ENCODE data around the gene INSIG1.

Gene INSIG1

DNA sequence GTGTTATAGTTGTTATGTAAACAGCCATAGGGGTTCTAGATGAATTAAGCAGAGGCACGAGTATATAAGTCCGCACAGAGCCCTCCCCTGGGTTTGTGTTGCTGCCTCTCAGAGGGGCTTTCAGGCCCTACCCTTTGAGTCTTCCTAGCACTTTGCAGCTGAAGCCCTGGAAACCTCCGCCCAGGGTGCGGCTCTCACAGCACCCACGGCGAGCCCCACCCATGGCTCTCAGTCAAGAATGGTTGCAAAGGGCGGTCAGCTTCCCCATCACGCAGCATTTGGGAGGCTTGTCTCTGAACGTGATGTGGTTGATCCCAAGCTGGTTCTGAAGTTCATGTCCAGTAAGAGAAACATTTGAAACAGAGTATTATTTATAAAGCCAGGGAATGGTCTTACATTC lies 18.8 kb upstream of the INSIG1 start:
- Histone ChIP-seq H3K27me3 (ENCODE audit: low read depth, low read length) (no peaks in the 10 kb centered on the region), H3K4me1 (ENCODE audit: control insufficient read depth in 1 of 2, insufficient read depth in 2 of 2, low read length in 2 of 2) (no peaks in the 10 kb centered on the region), H3K9me3 (ENCODE audit: control insufficient read depth in 1 of 2, low read length in 2 of 2) (no peaks in the 10 kb centered on the region), H3K36me3 (ENCODE audit: control insufficient read depth in 1 of 2, insufficient read depth in 2 of 2, low read length in 2 of 2) (no peaks in the 10 kb centered on the region), H3K27ac (ENCODE audit: low read length) (no peak overlapping the region), H3K4me3 (ENCODE audit: low read depth in 1 of 2, low read length in 2 of 2) (no peak overlapping the region)

DNA sequence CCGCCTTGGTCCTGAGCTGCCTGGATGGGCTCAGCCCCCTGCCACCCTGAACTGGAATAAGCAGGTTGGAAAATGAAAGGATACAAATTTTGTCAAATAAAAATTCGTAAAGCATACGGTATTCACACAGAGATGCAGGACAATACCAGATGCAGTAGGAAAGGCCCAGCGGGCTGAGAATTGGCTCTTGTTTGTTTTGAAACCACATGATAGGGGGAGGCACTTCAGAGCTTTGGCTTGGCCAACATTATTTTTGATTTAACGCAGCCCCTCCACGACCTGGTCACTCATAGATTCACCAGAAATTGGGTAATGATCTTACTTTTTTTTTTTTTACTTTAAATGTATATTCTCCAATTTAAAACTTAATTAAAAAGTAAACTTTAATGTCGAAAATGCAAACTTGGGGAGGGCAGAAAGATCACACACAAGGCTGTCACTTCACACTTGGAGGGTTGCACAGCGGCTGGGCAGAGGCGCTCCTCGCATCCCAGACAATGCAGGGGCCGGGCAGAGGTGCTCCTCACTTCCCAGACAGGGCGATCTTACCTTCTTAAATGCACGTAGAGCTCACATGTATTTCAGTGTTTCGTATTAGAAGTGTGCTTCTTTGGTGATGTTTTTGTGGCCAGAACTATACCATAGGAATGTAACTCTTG lies 17.8 kb upstream of the INSIG1 start:
- H3K27ac ChIP-seq (ENCODE audit: low read length) = no peak overlapping the region
- H3K9me3 ChIP-seq (ENCODE audit: control insufficient read depth in 1 of 2, low read length in 2 of 2) = no peaks in the 10 kb centered on the region
- no peak overlapping the region for H3K4me3 ChIP-seq (ENCODE audit: low read depth in 1 of 2, low read length in 2 of 2)
- no peaks in the 10 kb centered on the region for H3K36me3 ChIP-seq (ENCODE audit: control insufficient read depth in 1 of 2, insufficient read depth in 2 of 2, low read length in 2 of 2)
- no peaks in the 10 kb centered on the region for H3K4me1 ChIP-seq (ENCODE audit: control insufficient read depth in 1 of 2, insufficient read depth in 2 of 2, low read length in 2 of 2)
- H3K27me3 ChIP-seq (ENCODE audit: low read depth, low read length) = no peaks in the 10 kb centered on the region

DNA sequence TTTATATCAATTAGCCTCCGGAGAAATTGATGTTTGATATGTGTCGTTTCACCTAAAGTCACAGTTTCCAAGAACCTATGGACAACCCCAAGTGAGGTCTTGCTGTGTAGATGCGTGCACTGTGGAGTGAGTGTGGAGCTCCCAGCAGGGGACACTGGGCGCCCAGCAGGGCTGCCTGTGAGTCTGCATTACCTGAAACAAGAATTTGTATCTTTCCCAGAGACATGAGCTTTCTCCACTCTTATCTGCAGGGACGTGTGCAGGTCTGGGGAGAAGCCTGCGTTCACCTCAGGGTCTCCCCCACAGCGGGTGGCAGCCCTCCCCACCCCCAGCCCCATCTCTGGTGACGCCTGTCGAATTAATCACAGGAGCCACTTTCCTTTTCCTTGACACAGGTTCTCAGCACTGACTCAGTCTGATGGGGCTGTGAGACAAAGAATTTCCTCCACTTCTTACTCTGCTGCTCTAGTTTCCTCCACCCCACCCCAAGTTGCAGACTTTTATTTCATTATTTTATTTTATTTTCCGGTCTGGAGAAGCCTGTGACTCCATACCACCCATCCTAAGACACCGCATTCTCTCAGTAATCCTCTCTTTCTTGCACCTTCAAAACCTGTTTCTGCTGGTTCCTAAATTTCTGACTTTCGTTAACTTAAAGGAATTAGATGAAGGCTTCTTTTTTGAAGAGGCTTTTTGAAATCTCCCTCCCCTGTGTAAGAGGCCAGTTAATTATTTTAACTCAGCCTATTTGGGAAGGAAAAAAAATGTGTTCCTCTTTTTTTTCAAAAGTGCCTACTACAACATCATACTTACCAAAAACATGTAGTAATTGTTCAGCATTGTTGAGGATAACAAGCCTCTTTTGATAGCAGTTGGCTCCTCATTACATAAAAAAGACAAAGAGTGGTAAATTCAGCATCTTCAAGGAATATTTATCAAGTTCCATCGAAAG lies 17.0 kb upstream of the INSIG1 start:
- H3K4me1 ChIP-seq (ENCODE audit: control insufficient read depth in 1 of 2, insufficient read depth in 2 of 2, low read length in 2 of 2) = no peaks in the 10 kb centered on the region
- H3K36me3 ChIP-seq (ENCODE audit: control insufficient read depth in 1 of 2, insufficient read depth in 2 of 2, low read length in 2 of 2) = no peaks in the 10 kb centered on the region
- no peaks in the 10 kb centered on the region for H3K9me3 ChIP-seq (ENCODE audit: control insufficient read depth in 1 of 2, low read length in 2 of 2)
- H3K27ac ChIP-seq (ENCODE audit: low read length) = no peak overlapping the region
- no peak overlapping the region for H3K4me3 ChIP-seq (ENCODE audit: low read depth in 1 of 2, low read length in 2 of 2)
- H3K27me3 ChIP-seq (ENCODE audit: low read depth, low read length) = no peaks in the 10 kb centered on the region

GRCh38 chr7:155281398-155281969 lies 16.2 kb upstream of the INSIG1 start:
- H3K27me3 ChIP-seq (ENCODE audit: low read depth, low read length) = no peaks in the 10 kb centered on the region
- no peaks in the 10 kb centered on the region for H3K9me3 ChIP-seq (ENCODE audit: control insufficient read depth in 1 of 2, low read length in 2 of 2)
- no peaks in the 10 kb centered on the region for H3K36me3 ChIP-seq (ENCODE audit: control insufficient read depth in 1 of 2, insufficient read depth in 2 of 2, low read length in 2 of 2)
- no peak overlapping the region for H3K4me3 ChIP-seq (ENCODE audit: low read depth in 1 of 2, low read length in 2 of 2)
- no peaks in the 10 kb centered on the region for H3K4me1 ChIP-seq (ENCODE audit: control insufficient read depth in 1 of 2, insufficient read depth in 2 of 2, low read length in 2 of 2)
- no peak overlapping the region for H3K27ac ChIP-seq (ENCODE audit: low read length)

DNA sequence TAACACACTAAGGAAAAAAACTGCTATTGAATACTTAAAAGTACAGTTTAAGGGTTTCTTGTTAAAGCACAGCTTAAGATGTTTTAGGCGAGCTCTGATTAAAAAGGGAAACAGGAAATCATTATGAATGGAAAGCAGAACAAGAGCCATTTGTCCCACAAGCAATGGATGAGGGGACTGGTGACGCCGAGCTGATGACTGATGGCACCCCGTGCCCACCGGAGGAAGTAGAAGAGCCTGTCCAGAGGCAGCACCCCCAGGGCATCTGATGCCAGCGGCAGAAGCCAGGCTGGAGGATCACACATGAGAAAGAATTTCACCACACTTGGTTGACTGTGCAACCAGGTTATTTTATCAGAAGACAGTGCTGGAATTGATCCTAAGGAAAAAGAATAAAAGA lies 15.0 kb upstream of the INSIG1 start:
- Histone ChIP-seq H3K9me3 (ENCODE audit: control insufficient read depth in 1 of 2, low read length in 2 of 2) (no peaks in the 10 kb centered on the region), H3K27me3 (ENCODE audit: low read depth, low read length) (no peaks in the 10 kb centered on the region), H3K4me1 (ENCODE audit: control insufficient read depth in 1 of 2, insufficient read depth in 2 of 2, low read length in 2 of 2) (no peaks in the 10 kb centered on the region), H3K36me3 (ENCODE audit: control insufficient read depth in 1 of 2, insufficient read depth in 2 of 2, low read length in 2 of 2) (no peaks in the 10 kb centered on the region), H3K27ac (ENCODE audit: low read length) (no peak overlapping the region), H3K4me3 (ENCODE audit: low read depth in 1 of 2, low read length in 2 of 2) (no peak overlapping the region)

- no peaks in the 10 kb centered on the region for H3K27me3 ChIP-seq (ENCODE audit: low read depth, low read length)
- no peaks in the 10 kb centered on the region for H3K36me3 ChIP-seq (ENCODE audit: control insufficient read depth in 1 of 2, insufficient read depth in 2 of 2, low read length in 2 of 2)
- no peaks in the 10 kb centered on the region for H3K9me3 ChIP-seq (ENCODE audit: control insufficient read depth in 1 of 2, low read length in 2 of 2)
- H3K4me3 ChIP-seq (ENCODE audit: low read depth in 1 of 2, low read length in 2 of 2) = no peak overlapping the region
- H3K27ac ChIP-seq (ENCODE audit: low read length) = no peak overlapping the region
- H3K4me1 ChIP-seq (ENCODE audit: control insufficient read depth in 1 of 2, insufficient read depth in 2 of 2, low read length in 2 of 2) = no peaks in the 10 kb centered on the region
Measured at GRCh38 chr7:155283565-155284194, 14.0 kb upstream of the INSIG1 start.

DNA sequence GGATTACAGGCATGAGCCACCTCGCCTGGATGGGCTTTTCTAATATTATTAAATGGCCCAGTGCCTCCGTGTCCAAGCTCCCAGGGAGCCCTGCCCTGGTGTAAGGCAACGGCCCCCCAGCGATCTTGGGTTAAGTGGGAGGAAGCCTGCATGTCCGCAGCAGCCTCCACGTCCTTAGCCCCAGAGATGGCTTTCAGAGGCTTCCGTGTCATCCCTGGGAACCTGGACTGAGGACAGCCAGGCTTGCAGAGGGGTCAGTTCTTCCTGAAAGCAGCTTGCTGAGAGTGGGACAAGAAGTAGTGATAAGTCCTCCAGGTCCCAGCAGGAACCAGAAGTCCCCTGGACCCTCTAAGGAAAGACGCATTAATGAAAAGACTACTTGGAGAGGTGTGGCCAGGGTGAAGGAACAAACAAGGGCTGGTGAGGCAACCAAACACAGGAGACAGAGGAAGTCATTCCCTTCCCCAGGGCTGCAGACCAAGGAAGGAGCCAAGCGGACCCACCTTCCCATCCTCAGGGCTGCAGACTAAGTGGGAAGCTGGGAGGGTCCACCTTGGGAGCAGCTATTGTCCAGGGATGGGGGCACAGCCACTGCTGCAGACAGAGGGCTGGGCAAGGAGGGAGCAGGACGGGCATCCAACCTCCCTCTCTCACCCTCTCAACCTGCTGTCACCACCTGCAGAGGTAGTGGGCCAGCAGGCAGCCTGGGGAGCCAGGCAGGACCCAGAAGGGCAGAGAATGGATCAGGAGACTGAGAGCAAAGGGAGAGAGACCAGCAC lies 13.0 kb upstream of the INSIG1 start:
- no peaks in the 10 kb centered on the region for H3K36me3 ChIP-seq (ENCODE audit: control insufficient read depth in 1 of 2, insufficient read depth in 2 of 2, low read length in 2 of 2)
- H3K9me3 ChIP-seq (ENCODE audit: control insufficient read depth in 1 of 2, low read length in 2 of 2) = no peaks in the 10 kb centered on the region
- no peak overlapping the region for H3K4me3 ChIP-seq (ENCODE audit: low read depth in 1 of 2, low read length in 2 of 2)
- H3K27ac ChIP-seq (ENCODE audit: low read length) = no peak overlapping the region
- no peaks in the 10 kb centered on the region for H3K4me1 ChIP-seq (ENCODE audit: control insufficient read depth in 1 of 2, insufficient read depth in 2 of 2, low read length in 2 of 2)
- no peaks in the 10 kb centered on the region for H3K27me3 ChIP-seq (ENCODE audit: low read depth, low read length)

DNA sequence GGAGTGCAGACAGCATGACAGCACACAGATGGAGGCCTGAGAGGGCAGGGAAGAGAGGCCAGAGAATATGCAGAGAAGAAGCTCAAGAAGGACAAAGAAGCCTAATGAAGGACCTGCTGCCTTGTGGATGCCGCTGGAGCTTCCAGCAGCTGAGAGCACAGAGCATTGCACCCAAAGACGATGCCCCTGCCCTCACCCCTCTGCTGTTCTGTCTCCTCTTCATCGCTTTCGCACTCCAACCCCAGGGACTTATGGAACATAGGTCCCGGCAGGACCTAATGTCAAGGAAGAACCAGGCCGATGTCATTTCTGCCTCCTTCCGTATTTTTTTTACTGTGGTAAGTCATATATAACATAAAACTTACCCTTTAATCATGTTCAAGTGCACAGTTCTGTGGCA lies 12.3 kb upstream of the INSIG1 start:
- H3K27ac ChIP-seq (ENCODE audit: low read length) = no peak overlapping the region
- H3K9me3 ChIP-seq (ENCODE audit: control insufficient read depth in 1 of 2, low read length in 2 of 2) = no peaks in the 10 kb centered on the region
- no peaks in the 10 kb centered on the region for H3K36me3 ChIP-seq (ENCODE audit: control insufficient read depth in 1 of 2, insufficient read depth in 2 of 2, low read length in 2 of 2)
- H3K4me1 ChIP-seq (ENCODE audit: control insufficient read depth in 1 of 2, insufficient read depth in 2 of 2, low read length in 2 of 2) = no peaks in the 10 kb centered on the region
- H3K4me3 ChIP-seq (ENCODE audit: low read depth in 1 of 2, low read length in 2 of 2) = no peak overlapping the region
- no peaks in the 10 kb centered on the region for H3K27me3 ChIP-seq (ENCODE audit: low read depth, low read length)

- Histone ChIP-seq H3K4me3 (ENCODE audit: low read depth in 1 of 2, low read length in 2 of 2) (no peak overlapping the region), H3K27me3 (ENCODE audit: low read depth, low read length) (no peaks in the 10 kb centered on the region), H3K9me3 (ENCODE audit: control insufficient read depth in 1 of 2, low read length in 2 of 2) (no peaks in the 10 kb centered on the region), H3K27ac (ENCODE audit: low read length) (no peak overlapping the region), H3K4me1 (ENCODE audit: control insufficient read depth in 1 of 2, insufficient read depth in 2 of 2, low read length in 2 of 2) (no peaks in the 10 kb centered on the region), H3K36me3 (ENCODE audit: control insufficient read depth in 1 of 2, insufficient read depth in 2 of 2, low read length in 2 of 2) (no peaks in the 10 kb centered on the region)
Measured at GRCh38 chr7:155285833-155286232, 11.8 kb upstream of the INSIG1 start.

DNA sequence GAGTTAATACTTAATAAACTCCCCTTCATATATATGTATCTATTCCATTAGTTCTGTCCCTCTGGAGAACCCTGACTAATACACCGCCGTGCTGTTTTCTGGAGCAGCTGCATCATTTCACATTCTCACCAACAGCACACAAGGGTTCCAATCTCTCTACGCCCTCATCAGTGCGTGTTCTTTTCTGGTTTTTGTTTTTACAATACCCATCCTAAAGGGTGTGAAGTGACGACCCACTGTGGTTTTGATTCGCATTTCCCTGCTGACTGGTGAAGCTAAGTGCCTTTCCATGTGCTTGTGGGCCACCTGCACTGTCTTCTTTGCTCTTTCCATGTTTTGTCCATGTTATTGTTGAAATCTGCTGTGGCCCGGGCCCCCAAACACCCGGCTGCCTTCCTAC lies 11.0 kb upstream of the INSIG1 start:
- no peak overlapping the region for H3K4me3 ChIP-seq (ENCODE audit: low read depth in 1 of 2, low read length in 2 of 2)
- no peaks in the 10 kb centered on the region for H3K4me1 ChIP-seq (ENCODE audit: control insufficient read depth in 1 of 2, insufficient read depth in 2 of 2, low read length in 2 of 2)
- H3K9me3 ChIP-seq (ENCODE audit: control insufficient read depth in 1 of 2, low read length in 2 of 2) = no peaks in the 10 kb centered on the region
- H3K27ac ChIP-seq (ENCODE audit: low read length) = no peak overlapping the region
- H3K36me3 ChIP-seq (ENCODE audit: control insufficient read depth in 1 of 2, insufficient read depth in 2 of 2, low read length in 2 of 2) = no peaks in the 10 kb centered on the region
- H3K27me3 ChIP-seq (ENCODE audit: low read depth, low read length) = no peaks in the 10 kb centered on the region

Measured in muscle layer of duodenum (tissue), 2 donors.